HTR-8/SVneo (cell line): ENCODE results near the gene AKIRIN1.
"Not testable (repeated sequence)": the region's sequence is repeated elsewhere in the genome, so short reads cannot be mapped to it uniquely, and the experiment has no call there.

ENCODE experiments used
- DNase-seq: peaks from one replicate; pipeline ENCODE4 v3.0.0; 2011; ENCODE audit warnings: low spot score, mixed read lengths; ENCODE audit not compliant: insufficient read length
- FAIRE-seq: peaks from 2 replicates; lab custom pipeline; 2011; peaks lifted over from hg19 to GRCh38; lab: Jason Lieb, UNC

The AKIRIN1 gene

GRCh38 chr1:39034114-39034654 lies 43.1 kb downstream of the AKIRIN1 start:
- no peak for FAIRE-seq
- no peak for DNase-seq

- FAIRE-seq = no peak
- no peak for DNase-seq
These were observed 45.6 kb downstream of the AKIRIN1 start for GRCh38 chr1:39036678-39037077.

DNA sequence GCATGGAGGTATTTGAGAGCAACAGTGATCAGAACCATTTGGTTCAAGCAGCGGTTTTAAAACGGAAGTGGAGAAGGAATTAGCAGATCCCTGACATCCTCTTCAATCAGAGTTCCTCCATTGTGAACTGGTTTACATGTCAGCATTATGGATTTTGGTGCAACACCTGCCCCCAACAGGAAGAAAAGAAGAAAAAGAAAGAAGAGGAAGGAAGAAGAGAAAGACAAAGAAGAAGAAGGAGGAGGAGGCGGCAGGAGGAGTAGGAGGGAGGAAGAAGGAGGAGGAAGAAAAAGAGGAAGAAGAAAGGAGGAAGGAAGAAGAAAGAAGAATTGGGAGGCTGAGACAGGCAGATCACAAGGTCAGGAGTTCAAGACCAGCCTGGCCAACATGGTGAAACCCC lies 52.4 kb downstream of the AKIRIN1 start:
- DNase-seq = no peak
- no peak for FAIRE-seq

DNA sequence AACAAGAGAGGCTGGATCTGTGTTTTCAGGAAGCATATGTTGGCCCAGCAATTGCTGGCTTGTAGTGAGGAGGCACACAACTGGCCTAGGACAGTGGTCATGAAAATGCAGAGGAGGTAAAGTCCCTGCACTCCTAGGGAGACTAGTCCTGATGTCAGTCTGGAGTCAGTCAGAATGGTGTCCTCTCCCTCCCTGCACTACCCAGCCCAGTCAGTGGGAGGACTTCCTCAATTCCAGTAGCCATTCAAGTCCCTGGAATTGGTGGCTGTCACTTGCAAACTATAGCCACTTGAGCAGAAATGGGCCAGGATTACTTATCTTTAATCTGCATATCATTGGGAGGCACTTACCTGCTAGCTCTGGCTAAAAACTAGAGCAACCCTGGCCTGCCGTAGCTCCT lies 53.7 kb downstream of the AKIRIN1 start:
- DNase-seq = no peak

GRCh38 chr1:39045231-39045630 lies 54.2 kb downstream of the AKIRIN1 start:
- no peak for FAIRE-seq
- no peak for DNase-seq

More for the DNA sequence above, 53.7 kb downstream of the AKIRIN1 start:
- FAIRE-seq = no peak

DNA sequence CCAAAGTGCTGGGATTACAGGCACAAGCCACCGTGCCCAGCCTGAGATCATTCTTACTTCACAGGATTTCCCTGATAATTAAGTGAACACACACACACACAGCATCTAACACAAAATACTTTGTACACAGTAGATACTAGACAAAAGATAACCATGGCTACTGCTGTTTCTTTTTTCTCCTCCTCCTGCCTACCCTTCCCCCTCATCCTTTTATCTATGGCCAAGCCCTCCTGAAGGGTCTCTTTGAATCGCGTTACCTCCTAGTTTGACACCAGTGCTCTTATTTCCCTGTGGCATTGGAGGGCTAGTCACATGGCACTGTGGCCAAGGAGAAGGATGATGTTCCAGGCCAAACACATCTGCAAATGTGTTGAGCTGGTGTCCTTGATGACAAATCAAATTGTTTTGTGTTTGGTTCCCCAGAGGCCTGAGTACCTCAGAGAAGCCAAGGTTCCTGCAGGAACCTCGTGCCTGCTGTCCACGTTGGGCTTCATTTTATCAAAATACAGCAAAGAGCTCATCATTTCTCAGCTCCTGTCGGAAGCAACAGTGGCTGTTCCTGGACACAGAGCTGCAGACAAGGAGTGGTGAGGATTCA lies 55.6 kb downstream of the AKIRIN1 start:
- FAIRE-seq (no peak), DNase-seq (no peak)

DNA sequence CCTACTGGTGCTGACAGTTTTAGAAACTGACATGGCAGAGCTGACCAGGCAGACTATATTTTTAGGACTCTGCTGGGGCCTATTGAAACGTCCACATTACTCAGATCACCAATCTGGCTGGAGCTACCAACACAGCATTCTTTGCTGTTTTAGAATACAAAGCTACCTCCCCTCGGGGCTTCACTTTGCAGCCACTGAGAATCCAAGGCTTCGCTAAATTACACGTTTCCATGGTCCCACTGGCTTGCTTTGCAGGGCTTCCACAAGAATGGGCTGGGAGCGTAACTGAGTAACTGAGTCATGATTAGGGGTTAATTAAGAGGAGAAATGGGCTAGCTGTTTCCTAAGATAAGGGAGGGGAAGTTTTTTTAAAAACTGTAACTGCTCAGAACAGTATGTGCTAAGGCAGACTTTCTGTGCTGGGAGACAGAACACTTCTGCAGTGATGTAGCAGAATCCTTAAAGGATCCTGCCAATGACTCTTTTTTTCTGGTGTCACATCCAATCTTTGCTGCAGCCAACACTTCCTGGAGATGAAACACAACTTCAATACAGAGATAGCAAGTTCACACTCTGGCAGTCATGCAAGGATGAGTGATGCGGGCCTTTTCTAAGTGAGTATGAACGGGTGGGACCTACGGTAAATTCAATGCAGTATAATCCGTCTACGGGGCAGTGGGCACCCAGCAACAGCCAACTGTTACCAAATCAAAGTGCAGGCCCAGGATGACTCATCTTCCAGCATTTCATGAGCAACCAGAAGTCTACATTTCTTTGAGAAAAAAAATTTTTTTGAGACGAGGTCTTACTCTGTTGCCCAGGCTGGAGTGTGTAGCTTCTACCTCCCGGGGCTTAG lies 56.5 kb downstream of the AKIRIN1 start:
- FAIRE-seq = no peak
- DNase-seq = peak; percentile 54

GRCh38 chr1:39048745-39049370 lies 57.8 kb downstream of the AKIRIN1 start:
- no peak for FAIRE-seq
- no peak for DNase-seq

GRCh38 chr1:39050001-39050400 lies 58.9 kb downstream of the AKIRIN1 start:
- DNase-seq (no peak), FAIRE-seq (no peak)

DNA sequence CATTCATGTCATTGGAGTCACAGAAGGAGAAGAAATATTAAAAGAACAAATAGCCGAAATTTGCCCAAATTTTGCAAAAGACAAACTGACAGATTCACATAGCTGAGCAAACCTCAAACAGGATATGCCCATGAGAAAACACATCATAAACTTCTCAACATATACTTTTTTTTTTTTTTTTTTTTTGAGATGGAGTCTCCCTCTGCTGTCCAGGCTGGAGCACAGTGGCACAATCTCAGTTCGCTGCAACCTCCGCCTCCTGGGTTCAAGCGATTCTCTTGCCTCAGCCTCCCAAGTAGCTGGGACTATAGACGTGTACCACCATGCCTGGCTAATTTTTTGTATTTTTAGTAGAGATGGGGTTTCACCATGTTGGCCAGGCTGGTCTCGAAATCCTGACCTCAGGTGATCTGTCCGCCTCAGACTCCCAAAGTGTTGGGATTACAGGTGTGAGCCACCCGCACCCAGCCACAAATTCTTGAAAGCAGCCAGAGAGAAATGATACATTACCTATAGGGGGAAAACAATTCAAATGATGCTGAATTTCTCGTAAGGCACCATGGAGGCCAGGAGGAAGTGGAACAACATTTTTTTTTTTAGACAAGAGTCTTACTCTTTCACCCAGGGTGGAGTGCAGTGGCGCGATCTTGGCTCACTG lies 60.2 kb downstream of the AKIRIN1 start:
- not testable (repeated sequence) for FAIRE-seq, DNase-seq

DNA sequence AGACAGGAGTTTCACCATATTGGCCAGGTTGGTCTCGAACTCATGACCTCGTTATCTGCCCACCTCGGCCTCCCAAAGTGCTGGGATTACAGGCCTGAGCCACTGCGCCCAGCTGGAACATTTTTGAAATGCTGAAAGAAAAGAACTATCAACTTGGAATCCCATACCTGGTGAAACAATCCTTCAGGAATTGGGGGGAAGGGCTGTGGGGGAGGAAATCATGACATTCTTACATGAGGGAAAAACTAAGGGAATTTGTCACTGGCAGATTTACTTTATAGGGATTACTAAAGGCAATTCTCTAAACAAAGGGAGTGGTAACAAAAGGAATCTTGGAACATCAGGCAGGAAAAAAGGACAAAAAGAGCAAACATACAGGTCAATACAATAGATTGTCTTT lies 60.9 kb downstream of the AKIRIN1 start:
- FAIRE-seq (no peak), DNase-seq (no peak)

GRCh38 chr1:39055213-39055710 lies 64.2 kb downstream of the AKIRIN1 start:
- not testable (repeated sequence) for DNase-seq

More at GRCh38 chr1:39055213-39055710, 64.2 kb downstream of the AKIRIN1 start:
- FAIRE-seq = not testable (repeated sequence)
